Omental fat pad (tissue), 4 donors: Measurements from ENCODE around the gene HACD2. TPM values are rescaled to one million over a fixed set of nuclear protein-coding genes. Genes with fewer than 3 reads are reported as not detected.

Source experiments
- ATAC-seq: fragments of 150-250 bp; one replicate; pipeline ENCODE4 v1.9.1; 2016; ENCODE audit warnings: mild to moderate bottlenecking, moderate library complexity; ENCODE audit not compliant: low FRiP score
- DNase-seq: peaks from one replicate; pipeline ENCODE4 v3.0.0-alpha.2; 2019; ENCODE audit warnings: low spot score
- total RNA-seq, 4 donors: library from RNA; depleted of rRNA; stranded (reverse); fragments of >200 nt; gene quantifications; one replicate each; pipeline ENCODE4 v1.1.0, GENCODE V29; 2016
- TF ChIP-seq, protein P1 (sequence below), 3 donors: fragments of 450-650 bp; IDR thresholded peaks; one replicate each; pipeline ENCODE4 v1.5.1; 2016 to 2017; ENCODE audit warnings: antibody characterized with exemption in 3 of 3, mild to moderate bottlenecking in 3 of 3, moderate library complexity in 2 of 3

Gene HACD2
- total RNA-seq, 4 donors from 2014 or later, result 31.7 to 44.9 (median 34.0) TPM

DNA sequence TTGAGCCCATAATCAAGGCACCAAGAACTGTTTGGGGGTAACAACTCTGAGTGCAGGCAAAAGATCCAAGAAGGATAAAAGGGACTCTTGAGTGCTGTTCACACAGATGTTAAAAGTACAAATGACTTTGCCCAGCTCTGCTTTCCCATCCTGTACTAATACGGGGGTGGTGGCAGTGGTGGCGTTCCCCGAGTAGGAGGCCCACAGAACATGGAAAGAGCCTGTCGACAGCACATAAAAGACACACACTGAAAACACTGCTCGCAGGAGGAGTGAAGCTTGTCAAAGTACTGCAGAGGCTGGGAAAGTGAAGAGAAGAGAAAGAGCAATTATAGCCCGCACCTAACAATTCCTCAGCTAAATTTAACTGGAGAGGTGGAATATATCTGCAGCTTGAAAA lies 40.9 kb downstream of the HACD2 start:
- DNase-seq (no peak), ATAC-seq (no peak)
- TF ChIP-seq, protein P1, sequence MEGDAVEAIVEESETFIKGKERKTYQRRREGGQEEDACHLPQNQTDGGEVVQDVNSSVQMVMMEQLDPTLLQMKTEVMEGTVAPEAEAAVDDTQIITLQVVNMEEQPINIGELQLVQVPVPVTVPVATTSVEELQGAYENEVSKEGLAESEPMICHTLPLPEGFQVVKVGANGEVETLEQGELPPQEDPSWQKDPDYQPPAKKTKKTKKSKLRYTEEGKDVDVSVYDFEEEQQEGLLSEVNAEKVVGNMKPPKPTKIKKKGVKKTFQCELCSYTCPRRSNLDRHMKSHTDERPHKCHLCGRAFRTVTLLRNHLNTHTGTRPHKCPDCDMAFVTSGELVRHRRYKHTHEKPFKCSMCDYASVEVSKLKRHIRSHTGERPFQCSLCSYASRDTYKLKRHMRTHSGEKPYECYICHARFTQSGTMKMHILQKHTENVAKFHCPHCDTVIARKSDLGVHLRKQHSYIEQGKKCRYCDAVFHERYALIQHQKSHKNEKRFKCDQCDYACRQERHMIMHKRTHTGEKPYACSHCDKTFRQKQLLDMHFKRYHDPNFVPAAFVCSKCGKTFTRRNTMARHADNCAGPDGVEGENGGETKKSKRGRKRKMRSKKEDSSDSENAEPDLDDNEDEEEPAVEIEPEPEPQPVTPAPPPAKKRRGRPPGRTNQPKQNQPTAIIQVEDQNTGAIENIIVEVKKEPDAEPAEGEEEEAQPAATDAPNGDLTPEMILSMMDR (IDR thresholded peaks at IDR 0.05), result no peak

DNA sequence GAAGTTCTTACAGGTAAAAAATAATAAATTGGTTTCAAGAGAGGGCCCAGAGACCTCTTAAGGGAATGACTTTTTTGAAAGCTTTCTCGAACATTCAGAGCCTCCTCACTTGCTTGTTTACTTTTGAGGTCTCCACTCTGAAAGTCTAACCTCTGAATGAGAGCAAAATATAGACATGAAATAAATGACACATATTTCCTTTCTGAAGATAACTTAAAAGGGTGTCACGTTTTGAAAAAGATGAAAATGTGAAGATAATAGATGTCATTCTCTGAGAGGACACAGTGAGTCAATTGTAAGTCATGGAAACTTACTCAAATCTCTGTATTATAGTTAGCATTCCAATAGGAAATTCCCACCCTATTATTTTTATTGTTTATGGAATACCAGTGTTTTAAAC lies 44.6 kb downstream of the HACD2 start:
- ATAC-seq (no peak), DNase-seq (no peak)
- TF ChIP-seq, protein P1 (IDR thresholded peaks at IDR 0.05), result no peak

DNA sequence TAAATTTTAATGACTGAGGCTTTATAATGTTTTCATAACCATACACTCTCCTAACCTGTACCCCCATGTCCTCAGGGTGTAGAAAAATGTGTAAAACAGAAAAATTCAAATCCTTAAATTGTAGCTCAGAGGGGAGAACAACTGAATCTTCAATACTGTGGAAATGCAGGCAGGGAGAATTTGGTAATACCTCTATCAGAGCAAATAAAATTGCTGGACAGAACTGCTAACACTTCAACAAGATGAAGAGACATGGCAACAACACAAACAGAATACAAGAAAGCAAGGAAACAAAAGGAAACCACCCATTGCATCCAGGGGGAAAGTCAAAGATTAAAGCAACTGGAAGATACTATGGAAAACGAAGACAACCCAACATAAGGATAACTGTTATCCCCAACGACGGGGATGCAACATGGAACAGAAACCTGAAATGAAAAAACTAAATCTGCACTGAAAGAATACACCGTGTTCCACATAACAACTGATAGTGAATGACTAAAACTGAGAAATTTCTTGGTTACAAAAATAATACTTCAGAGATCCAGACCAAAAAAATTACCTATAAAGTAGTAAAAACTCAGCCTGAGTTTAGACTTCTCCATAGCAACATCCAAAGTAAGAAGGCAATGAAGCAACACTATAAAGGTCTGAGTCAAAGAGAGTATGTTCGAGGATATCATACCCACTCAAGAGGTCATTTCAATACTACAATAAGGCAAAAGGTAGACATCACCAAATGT lies 48.5 kb downstream of the HACD2 start:
- DNase-seq, result no peak
- peak; percentile 50 for ATAC-seq
- TF ChIP-seq, protein P1 (IDR thresholded peaks at IDR 0.05), result no peak

DNA sequence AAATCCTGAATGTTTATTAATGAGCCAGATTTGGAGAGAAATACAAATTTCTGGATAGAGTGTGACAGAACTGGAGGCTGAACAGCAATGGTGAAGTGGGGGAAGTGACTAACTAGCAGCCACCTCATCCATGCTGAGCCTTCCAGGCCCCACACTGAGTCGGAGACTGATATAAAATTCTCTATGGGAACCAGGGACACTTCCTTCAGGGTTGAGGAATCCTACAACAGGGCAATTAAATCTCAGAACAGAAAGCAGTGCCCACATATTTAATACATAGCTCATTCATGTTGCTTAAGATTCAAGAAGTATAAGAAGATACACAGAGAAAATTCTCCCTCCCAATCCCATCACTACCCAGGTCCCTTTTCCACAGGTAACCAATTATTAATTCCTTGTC lies 49.3 kb downstream of the HACD2 start:
- TF ChIP-seq, protein P1 (IDR thresholded peaks at IDR 0.05), result no peak
- DNase-seq (no peak), ATAC-seq (peak; percentile 39)

GRCh38 chr3:123534264-123534663 lies 50.6 kb downstream of the HACD2 start:
- TF ChIP-seq, protein P1 (IDR thresholded peaks at IDR 0.05), result no peak

GRCh38 chr3:123533554-123534159 lies 51.2 kb downstream of the HACD2 start:
- TF ChIP-seq, protein P1 (IDR thresholded peaks at IDR 0.05), result no peak
- DNase-seq (no peak), ATAC-seq (peak; percentile 49)

More at GRCh38 chr3:123534264-123534663, 50.6 kb downstream of the HACD2 start:
- no peak for DNase-seq
- no peak for ATAC-seq

- TF ChIP-seq, protein P1 (IDR thresholded peaks at IDR 0.05), result no peak
- ATAC-seq (no peak), DNase-seq (no peak)
Observed at GRCh38 chr3:123528130-123528529, 56.7 kb downstream of the HACD2 start.
